HG03575 (cell line): ENCODE measurements around the gene PLXNA4.

Experiments
- ATAC-seq: cut with Tn5 transposase; IDR thresholded peaks from one replicate; pipeline ENCODE4 v1.9.1; 2021; ENCODE audit not compliant: unreplicated experiment, insufficient number of reproducible peaks, low FRiP score; ENCODE audit errors: extremely low read depth

PLXNA4 gene

GRCh38 chr7:132141109-132141508 lies 435.2 kb downstream of the PLXNA4 start:
- ATAC-seq, result no peak

DNA sequence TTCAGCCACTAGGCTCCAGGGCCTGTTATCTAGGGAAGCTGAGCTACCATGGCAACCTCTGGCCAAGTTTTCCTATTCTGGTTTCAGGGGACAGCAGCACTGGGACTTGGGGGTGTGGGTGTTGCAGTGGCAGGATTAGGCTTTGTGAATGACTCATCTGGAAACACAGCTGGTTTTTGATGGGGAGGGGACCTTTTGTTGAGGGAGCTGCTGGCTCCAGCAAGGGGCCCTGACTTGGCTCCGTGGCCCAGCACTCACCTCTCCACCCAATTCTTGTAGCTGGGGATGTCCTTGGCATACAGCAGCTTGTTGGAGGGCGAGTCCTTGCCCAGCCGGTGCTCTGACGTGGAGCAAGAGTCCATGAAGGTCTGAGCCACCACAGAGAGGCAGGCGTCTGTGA lies 435.9 kb downstream of the PLXNA4 start:
- ATAC-seq, result no peak

DNA sequence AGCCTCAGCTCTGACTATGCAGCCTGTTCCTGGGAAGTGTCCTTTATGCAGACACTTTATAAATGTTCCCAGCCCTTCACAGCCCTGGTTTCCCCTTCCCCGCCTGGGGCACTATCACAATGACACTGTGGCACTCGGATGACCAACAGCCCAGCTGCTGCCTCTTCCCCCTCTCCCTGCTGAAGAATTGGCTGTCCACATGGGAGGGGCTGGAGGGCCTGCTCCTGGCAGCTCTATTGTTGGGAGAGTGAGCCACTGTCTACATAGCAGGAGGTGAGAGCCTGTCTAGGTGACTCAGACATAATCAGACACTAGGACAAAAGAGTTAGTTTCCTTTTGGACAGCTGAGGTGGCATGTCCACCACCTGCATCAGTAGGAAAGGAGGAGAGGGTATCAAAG lies 437.5 kb downstream of the PLXNA4 start:
- no peak for ATAC-seq

- no peak for ATAC-seq
Measured at GRCh38 chr7:132137681-132138080, 438.6 kb downstream of the PLXNA4 start.

DNA sequence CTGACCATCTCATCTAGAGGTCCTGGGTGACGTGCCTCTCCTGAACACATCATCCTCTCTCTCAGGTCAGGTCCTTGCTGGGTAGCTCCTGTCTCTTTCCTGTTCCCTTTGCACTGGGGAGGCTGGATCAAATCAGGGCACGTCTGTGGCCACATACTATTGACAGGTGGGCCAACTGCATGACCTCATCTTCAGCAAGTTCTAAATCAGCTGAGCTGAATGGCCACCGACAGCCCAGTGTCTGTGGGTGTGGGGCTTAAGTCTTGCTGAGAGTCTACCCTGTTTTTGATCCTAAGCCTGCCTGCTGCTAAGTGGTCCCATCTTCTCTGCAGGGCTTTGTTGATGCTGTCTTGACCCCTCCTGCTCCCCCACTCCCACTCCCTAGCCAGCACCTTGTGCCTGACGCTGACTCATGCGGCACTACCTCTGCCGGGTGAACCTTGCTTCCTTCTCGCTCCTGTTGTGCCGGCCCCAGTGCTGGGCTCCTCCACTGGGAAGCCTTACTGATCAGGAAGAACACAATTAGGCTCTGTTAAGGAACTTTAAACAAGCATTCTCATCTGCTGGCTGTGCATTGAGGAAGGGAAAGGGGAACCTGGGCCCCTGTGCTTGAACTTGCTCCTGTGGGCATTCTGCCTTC lies 440.4 kb downstream of the PLXNA4 start:
- no peak for ATAC-seq

GRCh38 chr7:132134814-132135445 lies 441.3 kb downstream of the PLXNA4 start:
- ATAC-seq, result no peak

DNA sequence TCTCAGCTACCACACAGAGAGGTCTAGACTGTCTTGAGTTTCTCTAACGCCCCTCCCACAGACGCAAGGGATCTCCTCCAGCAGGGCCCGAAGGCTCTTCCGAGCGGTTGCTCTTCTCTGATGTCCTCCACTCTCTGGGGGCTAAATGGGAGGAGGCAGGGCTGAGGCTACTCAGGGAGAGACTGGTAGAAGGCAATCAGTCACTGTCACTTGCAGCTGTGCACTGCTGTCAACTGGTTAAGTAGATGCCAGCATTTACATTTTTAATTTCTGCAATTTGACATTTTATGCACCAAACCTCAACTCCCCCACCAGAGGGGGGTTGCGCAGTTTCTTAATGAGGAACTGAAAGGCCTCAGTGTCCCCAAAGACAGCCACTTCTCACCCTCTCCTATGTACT lies 442.8 kb downstream of the PLXNA4 start:
- ATAC-seq, result no peak

DNA sequence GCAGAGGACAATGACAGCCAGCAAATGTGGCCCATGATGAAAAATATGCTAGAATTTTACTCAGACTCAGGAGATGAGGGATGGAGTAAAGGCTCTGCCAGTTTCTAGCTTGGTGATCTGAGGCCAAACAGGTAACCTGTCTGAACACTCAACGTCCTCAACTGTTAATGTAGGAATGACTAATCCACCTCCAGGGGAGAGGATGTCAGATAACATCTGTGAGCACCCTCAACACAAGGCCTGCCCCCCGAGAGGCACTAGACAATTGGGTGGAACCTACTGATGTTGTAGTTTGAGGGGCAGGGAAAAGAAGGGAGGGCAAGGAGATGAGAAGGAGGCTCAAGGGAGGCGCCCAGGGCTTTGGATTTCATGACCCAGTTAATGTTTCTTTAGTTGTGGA lies 445.1 kb downstream of the PLXNA4 start:
- no peak for ATAC-seq

- no peak for ATAC-seq
Measured at GRCh38 chr7:132130497-132130896, 445.8 kb downstream of the PLXNA4 start.

- ATAC-seq, result no peak
Measured at GRCh38 chr7:132125872-132126595, 450.2 kb downstream of the PLXNA4 start.

DNA sequence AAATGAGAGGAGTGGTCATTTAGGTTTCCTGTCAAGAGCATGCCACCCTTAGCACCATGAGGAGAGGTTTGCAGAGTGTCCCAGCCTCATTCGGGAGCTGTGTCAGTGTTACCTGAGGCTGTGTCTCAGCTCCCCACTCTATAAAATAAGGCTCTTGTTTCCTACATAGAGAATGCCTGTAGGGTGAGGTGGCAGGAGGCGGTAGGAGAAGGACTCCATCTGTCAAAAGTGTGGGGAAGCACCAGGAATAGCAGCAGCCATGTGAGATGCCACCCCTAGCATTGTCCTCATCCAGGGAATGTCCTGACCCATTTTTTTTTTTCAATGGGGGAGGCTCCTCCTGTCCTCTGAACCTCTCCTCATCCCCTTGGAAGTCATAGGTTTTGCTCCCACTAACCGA lies 451.2 kb downstream of the PLXNA4 start:
- no peak for ATAC-seq

- no peak for ATAC-seq
Measured at GRCh38 chr7:132124575-132124974, 451.7 kb downstream of the PLXNA4 start.

DNA sequence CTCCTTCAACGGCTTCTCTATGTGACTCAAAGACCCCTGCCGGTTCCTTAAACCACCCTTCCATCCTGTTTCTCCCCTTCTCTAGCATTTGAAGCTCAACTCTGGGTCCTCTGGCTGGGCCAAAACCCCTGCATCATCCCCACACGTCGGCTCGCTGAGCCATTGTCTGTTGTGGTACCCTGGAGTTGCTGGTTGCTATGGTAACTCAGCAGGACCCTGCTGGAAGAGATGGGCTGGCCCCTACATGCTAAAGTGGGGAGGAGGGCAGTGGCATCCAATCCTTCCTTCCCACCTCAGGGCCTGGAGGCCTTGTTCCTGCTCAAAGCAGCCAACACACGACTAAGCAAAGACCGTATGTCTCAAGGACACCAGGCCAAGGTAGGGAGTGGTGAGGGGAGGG lies 452.5 kb downstream of the PLXNA4 start:
- ATAC-seq, result no peak

- no peak for ATAC-seq
Measured at GRCh38 chr7:132122901-132123300, 453.4 kb downstream of the PLXNA4 start.

DNA sequence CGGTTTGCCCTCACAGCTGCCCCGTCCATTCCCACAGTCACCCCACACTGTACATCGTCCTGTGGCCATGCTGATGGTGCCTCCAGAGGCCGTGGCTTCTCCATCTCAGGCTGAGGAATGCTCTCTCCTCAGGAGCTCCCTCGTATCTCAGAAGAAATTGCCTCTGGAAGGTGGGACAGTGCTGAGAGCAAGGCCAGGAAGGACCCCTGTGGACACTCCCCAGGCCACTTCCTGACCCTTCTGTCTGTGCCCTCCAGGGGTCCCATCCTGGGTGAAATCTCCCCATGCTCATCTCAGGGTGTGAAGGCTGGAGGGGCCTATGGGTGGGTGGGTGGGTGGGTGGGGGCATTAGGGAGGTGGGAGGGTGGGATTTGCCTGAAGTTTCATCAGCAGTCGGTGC lies 454.3 kb downstream of the PLXNA4 start:
- no peak for ATAC-seq

- no peak for ATAC-seq
Measured at GRCh38 chr7:132118641-132119040, 457.6 kb downstream of the PLXNA4 start.

DNA sequence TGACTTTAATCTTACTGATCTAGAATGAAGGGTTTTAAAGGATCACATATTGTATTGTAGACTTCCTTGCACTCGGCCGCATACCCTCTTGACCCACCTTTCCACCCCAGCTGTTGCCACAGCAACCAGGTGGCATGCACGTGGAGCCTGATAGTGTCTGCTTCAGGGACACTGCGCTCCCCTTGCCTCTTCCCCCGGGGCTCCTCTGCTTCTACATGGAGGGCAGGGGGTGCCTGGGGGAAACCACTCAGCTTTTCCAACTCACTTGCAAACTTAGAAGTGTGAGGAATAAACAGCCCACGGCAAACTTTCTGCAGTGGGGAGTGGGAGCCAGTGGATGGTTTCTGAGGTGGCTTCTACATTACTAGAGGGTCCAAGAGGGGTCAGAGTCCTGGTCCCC lies 458.6 kb downstream of the PLXNA4 start:
- ATAC-seq, result no peak

DNA sequence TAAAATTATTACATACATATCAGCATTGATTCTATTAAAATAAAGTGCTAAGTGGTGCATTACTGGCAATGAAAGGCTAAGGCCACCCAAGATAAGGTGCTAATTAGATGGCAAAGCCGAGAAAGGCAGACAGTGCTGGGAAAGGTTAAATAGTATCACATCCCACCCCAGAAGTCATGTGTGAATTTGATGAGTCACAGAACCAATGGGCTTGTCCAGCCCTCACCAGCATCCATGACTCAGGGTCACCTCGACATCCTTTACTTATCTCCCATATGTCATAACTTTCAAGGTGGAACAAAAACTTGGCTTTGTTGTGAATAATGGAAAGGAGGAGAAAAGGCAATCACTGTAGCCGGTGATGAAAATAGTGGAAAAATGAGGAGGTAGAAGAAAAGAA lies 459.1 kb downstream of the PLXNA4 start:
- no peak for ATAC-seq

- ATAC-seq, result no peak
Measured at GRCh38 chr7:132116369-132116768, 459.9 kb downstream of the PLXNA4 start.

GRCh38 chr7:132115758-132116157 lies 460.5 kb downstream of the PLXNA4 start:
- ATAC-seq, result no peak
